Omental fat pad (tissue), 4 donors: ENCODE results near the gene LMX1B. TPM values are rescaled to one million over a fixed set of nuclear protein-coding genes. Genes with fewer than 3 reads are reported as not detected.
"Not testable (repeated sequence)": the region's sequence is repeated elsewhere in the genome, so short reads cannot be mapped to it uniquely, and the experiment has no call there.

Experiments
- ATAC-seq: fragments of 150-250 bp; one replicate; pipeline ENCODE4 v1.9.1; 2016; ENCODE audit warnings: mild to moderate bottlenecking, moderate library complexity; ENCODE audit not compliant: low FRiP score
- DNase-seq: peaks from one replicate; pipeline ENCODE4 v3.0.0-alpha.2; 2019; ENCODE audit warnings: low spot score
- CTCF ChIP-seq, 3 donors: fragments of 450-650 bp; IDR thresholded peaks; one replicate each; pipeline ENCODE4 v1.5.1; 2016 to 2017; ENCODE audit warnings: antibody characterized with exemption in 3 of 3, mild to moderate bottlenecking in 3 of 3, moderate library complexity in 2 of 3
- total RNA-seq, 4 donors: library from RNA; depleted of rRNA; stranded (reverse); fragments of >200 nt; gene quantifications; one replicate each; pipeline ENCODE4 v1.1.0, GENCODE V29; 2016

LMX1B gene
- total RNA-seq, 4 donors from 2014 or later: 0.09 to 1.1 (median 0.31) TPM; not detected in 1

- no peak for TF ChIP-seq CTCF (IDR thresholded peaks at IDR 0.05)
- ATAC-seq (no peak), DNase-seq (no peak)
Observed at GRCh38 chr9:126649477-126649876, 35.7 kb downstream of the LMX1B start.

- TF ChIP-seq CTCF (IDR thresholded peaks at IDR 0.05): no peak
- DNase-seq: no peak
- no peak for ATAC-seq
Observed at GRCh38 chr9:126650404-126651341, 36.9 kb downstream of the LMX1B start.

- no peak for ATAC-seq
- no peak for TF ChIP-seq CTCF (IDR thresholded peaks at IDR 0.05)
- no peak for DNase-seq
Observed at GRCh38 chr9:126652140-126652582, 38.4 kb downstream of the LMX1B start.

- ATAC-seq (no peak), DNase-seq (no peak)
- no peak for TF ChIP-seq CTCF (IDR thresholded peaks at IDR 0.05)
Observed at GRCh38 chr9:126654124-126654523, 40.4 kb downstream of the LMX1B start.

GRCh38 chr9:126656214-126656613 lies 42.5 kb downstream of the LMX1B start:
- not testable (repeated sequence) for ATAC-seq

GRCh38 chr9:126658201-126658825 lies 44.6 kb downstream of the LMX1B start:
- DNase-seq: no peak
- no peak for ATAC-seq
- TF ChIP-seq CTCF (IDR thresholded peaks at IDR 0.05): no peak

More at GRCh38 chr9:126656214-126656613, 42.5 kb downstream of the LMX1B start:
- not testable (repeated sequence) for DNase-seq

- no peak for DNase-seq
- no peak for TF ChIP-seq CTCF (IDR thresholded peaks at IDR 0.05)
- no peak for ATAC-seq
Observed at GRCh38 chr9:126658956-126659555, 45.3 kb downstream of the LMX1B start.
